ENCODE results near the gene CLEC11A. TPM values are rescaled to one million over a fixed set of nuclear protein-coding genes. Genes with fewer than 3 reads are reported as not detected.
A peak's percentile ranks its signal among the peaks of the same experiment; 100 is the strongest.

Gene CLEC11A
- total RNA-seq, 1 donor from 2014 or later = 6.0 TPM

DNA sequence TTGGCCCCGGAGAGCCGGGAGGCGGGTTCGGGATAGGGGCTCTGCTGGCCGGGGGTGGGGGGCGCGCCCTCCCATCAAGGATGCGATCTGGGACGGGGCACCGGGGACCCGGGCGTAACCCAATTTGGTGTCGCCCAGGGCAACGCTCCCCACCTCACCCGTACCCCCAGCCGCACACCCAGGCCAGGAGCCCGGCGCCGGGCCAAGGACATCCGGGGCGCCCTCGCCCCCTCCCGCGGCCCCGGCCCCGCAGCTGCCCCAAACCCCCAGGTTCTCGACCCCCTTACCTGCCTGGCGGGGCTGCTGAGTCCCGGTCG is 4.1 kb upstream of the CLEC11A start:
- Mint-ChIP-seq H3K4me3 (ENCODE audit: unreplicated experiment) (no peak overlapping the region), H3K9me3 (ENCODE audit: unreplicated experiment) (no peaks in the 10 kb centered on the region), H3K27ac (ENCODE audit: unreplicated experiment) (no peak overlapping the region), H3K4me1 (ENCODE audit: unreplicated experiment) (peaks cover 13% of the 10 kb centered on the region), H3K36me3 (ENCODE audit: unreplicated experiment) (no peaks in the 10 kb centered on the region), H3K27me3 (ENCODE audit: unreplicated experiment) (peaks cover 19% of the 10 kb centered on the region)
- no peak for TF ChIP-seq CTCF (IDR thresholded peaks at IDR 0.05)
- DNase-seq (ENCODE audit: extremely low spot score, unreplicated experiment) = no peak

GRCh38 chr19:50719566-50719965 is 3.6 kb upstream of the CLEC11A start, which contains the start of gene SHANK1:
TSS of gene SHANK1 (minus strand) at chr19:50719802. CDS start at chr19:50716919, 2,883 bp downstream.
- Mint-ChIP-seq H3K27ac (ENCODE audit: unreplicated experiment) (no peak within 1 kb of the TSS), H3K4me3 (ENCODE audit: unreplicated experiment) (peak within 1 kb of the TSS; percentile 21), H3K4me1 (ENCODE audit: unreplicated experiment) (peaks cover 15% of the 10 kb centered on the region), H3K27me3 (ENCODE audit: unreplicated experiment) (peaks cover 19% of the 10 kb centered on the region), H3K36me3 (ENCODE audit: unreplicated experiment) (no peaks in the 10 kb centered on the region), H3K9me3 (ENCODE audit: unreplicated experiment) (no peaks in the 10 kb centered on the region)
- no peak for TF ChIP-seq CTCF (IDR thresholded peaks at IDR 0.05)
- DNase-seq (ENCODE audit: extremely low spot score, unreplicated experiment) = no peak

DNA sequence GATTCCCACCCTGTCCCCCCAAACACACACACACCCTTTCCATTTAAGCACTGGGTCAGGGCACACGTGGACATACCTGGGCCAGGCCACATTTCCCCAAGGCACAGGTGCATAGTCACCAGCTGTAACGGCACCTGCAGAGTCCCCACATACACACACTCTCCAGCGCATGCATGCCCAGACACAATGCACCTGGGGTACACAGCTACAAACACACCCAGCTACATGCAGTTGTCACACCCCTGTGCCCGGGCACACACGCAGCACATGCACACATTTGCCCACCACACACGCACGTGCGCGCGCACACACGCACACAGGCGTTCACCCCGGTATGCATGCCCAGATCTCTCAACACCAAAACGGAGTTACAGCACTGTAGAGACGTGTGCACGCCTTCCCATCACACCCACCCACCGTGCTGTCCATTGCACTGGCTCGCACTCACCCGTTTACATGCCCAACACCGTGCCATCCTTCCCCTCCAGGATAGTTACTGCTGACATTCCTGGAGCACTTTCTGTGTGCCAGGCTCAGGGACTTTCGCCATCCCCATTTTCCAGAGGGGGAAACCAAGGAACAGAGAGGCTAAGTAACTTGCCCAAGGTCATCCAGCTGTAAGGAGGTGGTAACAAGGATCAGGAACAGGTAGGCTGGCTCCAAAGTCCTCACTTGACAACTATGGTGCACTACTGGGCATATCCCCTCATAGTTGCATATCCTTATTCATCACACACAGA is 2.8 kb upstream of the CLEC11A start:
- H3K4me1 Mint-ChIP-seq (ENCODE audit: unreplicated experiment) = peaks cover 17% of the 10 kb centered on the region
- no peaks in the 10 kb centered on the region for H3K9me3 Mint-ChIP-seq (ENCODE audit: unreplicated experiment)
- no peaks in the 10 kb centered on the region for H3K36me3 Mint-ChIP-seq (ENCODE audit: unreplicated experiment)
- peaks cover 19% of the 10 kb centered on the region for H3K27me3 Mint-ChIP-seq (ENCODE audit: unreplicated experiment)
- no peak overlapping the region for H3K27ac Mint-ChIP-seq (ENCODE audit: unreplicated experiment)
- TF ChIP-seq CTCF (IDR thresholded peaks at IDR 0.05) = no peak
- DNase-seq (ENCODE audit: extremely low spot score, unreplicated experiment) = no peak
- peak overlapping the region; percentile 21 for H3K4me3 Mint-ChIP-seq (ENCODE audit: unreplicated experiment)

GRCh38 chr19:50720921-50721381 is 2.2 kb upstream of the CLEC11A start:
- H3K36me3 Mint-ChIP-seq (ENCODE audit: unreplicated experiment) = no peaks in the 10 kb centered on the region
- no peak for TF ChIP-seq CTCF (IDR thresholded peaks at IDR 0.05)
- H3K4me3 Mint-ChIP-seq (ENCODE audit: unreplicated experiment) = no peak overlapping the region
- H3K27me3 Mint-ChIP-seq (ENCODE audit: unreplicated experiment) = peaks cover 19% of the 10 kb centered on the region
- no peak for DNase-seq (ENCODE audit: extremely low spot score, unreplicated experiment)
- no peaks in the 10 kb centered on the region for H3K9me3 Mint-ChIP-seq (ENCODE audit: unreplicated experiment)
- H3K27ac Mint-ChIP-seq (ENCODE audit: unreplicated experiment) = no peak overlapping the region
- H3K4me1 Mint-ChIP-seq (ENCODE audit: unreplicated experiment) = peaks cover 20% of the 10 kb centered on the region

DNA sequence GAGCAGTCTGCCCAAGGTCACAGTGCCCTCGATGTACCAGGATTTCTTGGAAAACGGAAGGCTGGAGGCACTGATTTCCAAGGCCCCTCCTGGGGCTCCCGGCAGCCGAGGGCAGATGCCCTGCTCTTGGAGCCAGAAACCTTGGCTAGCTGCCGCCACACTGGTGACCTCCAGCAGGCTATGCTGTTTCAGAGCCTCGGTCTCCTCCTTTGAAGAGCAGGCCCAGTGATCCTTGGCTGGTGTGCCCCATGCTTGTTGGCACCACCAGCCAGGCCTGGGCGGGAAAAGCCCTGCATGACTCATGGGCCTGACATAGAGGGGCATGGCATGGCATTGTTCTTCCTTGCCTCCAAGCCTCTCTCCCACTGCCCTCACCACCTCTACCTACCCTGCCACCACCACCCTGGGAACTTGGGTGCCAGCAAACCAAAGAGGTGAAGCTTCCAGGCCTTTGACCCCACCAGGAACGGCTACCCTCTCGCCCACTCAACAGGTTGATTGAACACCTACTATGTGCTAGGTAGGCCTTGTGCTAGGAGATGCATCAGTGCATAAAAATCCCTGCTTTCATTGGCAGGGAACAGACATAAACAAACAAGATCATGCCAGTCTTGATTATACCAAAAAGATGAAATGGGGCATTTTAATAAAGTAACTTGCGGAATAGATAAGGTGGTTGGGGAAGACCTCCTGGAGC is 1.6 kb upstream of the CLEC11A start:
- TF ChIP-seq CTCF (IDR thresholded peaks at IDR 0.05) = no peak
- Mint-ChIP-seq H3K27ac (ENCODE audit: unreplicated experiment) (no peak overlapping the region), H3K9me3 (ENCODE audit: unreplicated experiment) (no peaks in the 10 kb centered on the region), H3K4me1 (ENCODE audit: unreplicated experiment) (peaks cover 22% of the 10 kb centered on the region), H3K36me3 (ENCODE audit: unreplicated experiment) (no peaks in the 10 kb centered on the region), H3K4me3 (ENCODE audit: unreplicated experiment) (no peak overlapping the region), H3K27me3 (ENCODE audit: unreplicated experiment) (peaks cover 19% of the 10 kb centered on the region)
- DNase-seq (ENCODE audit: extremely low spot score, unreplicated experiment) = no peak

Measured in osteocyte (in vitro differentiated cells).